NCI-H774 (cell line): ENCODE results near the gene SLC34A3.

Experiments
- DNase-seq: peaks from one replicate; lab custom pipeline; 2025; lab: John Stamatoyannopoulos, UW

The SLC34A3 gene

DNA sequence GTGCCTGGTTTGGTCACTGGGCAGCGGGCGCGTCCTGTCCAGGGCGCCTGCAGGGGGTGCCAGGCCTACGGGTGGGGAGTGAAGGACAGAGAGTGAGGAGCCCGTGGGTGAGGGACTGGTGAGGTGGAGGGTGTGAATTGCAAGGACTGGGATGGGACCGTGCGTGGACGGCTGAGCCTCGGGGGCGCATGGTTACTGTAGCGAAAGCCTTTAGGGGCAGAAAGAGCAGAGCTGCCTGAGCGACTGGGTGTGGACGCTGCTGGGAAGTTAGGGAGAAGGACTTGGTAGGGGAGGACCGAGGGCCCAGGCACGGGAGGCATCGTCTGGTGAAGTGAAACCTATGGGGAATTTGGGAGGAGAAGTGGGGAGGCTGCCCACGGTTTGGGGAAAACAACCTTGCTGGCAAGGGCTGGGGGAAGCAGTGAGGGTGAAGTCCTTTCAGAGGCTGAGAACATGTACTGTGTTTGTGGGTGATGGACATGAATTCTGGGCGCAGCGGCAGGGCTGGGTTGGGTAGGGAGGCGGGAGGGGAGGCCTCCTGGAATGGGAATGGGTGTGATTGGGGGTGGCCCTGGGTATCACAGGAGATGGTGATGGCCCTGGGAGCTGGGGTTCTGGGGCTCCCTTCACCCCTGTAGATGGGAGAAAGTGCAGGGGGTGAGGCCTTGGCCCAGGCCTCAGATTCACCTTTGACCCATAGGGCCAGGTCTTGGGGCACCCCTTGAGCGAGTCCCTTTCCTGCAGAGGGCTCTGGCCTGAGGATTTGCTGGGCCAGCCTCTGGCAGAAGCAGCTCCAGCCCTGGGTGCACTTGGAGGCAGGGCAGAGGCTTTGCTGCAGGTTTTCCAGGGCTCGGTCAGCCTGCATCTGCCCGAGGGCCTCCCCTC lies 45.1 kb downstream of the SLC34A3 start:
- DNase-seq = no peak

DNA sequence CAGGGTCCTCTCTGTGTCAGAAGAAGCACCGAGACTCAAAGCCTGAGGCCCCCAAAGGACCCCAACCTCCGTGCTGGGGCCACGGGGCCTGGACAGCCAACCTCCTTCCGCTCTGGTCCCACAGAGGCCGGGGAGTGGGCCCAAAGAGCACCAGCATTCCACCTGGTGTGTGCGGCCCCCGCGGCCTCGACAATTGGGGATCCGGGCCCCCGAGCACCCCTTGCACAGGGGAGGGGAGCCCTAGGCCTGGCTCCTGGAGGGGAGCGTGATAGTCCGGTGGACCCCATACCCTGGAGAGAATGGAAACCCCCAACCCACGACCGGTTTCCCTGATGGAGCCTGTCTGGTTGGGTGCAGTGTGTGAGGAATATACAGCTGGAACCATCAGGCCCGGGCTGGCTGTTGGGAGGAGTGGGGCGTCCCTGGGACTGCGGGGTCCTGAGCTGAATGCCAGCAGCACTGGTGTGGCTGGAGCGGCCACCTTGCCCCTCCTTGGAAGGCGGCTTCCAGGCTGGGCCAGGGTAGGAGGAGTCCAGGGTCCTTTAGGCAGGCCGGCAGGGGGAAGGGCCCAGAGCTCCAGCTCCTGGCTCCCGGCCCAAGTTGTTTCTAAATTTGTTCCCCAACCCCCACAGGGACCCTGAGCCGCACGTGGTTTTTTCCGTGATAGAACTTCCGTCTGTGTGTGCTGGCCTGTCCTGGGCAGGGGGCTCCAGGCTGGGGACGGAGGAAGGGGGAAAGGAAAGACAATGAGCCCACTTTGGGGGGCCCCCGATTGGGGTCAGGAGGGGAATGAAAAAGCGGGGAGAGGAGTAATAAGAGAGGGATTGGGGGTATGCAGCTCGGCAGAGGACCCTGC lies 46.0 kb downstream of the SLC34A3 start:
- DNase-seq = no peak

DNA sequence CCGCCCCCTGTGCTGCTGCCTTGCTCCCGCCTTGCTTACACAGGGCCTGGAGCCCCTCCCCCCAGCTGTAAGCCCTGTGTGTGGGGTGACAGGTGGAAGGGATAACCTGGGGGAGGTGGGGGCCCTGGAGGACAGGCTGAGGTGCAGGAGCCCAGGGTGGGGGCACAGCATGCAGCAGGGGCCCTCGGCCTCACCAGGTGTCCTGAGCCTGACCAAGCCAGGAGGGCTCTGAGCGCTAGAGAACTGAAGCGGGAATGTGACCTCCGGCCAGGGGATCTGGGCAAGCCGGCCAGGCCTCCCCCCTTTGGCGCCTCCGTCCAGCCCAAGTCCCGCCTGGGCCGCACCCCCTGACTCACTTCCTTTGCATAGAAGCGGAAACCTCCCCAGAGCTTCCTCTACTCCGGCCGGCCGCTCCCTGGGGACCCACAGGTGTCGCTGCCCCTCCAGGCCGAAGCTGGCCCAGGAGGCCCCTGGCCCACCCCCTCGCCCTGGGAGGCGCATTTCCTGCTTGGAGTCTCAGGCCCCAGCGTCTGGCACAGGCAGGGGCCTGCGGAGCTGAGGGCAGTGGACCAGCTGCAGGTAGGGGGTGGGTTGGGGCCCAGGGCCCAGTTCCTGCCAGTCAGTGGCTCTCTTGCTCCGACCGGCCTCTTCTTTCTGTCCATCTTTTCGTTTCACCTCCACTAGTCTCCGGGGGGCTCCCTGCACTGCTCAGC lies 46.8 kb downstream of the SLC34A3 start, which contains the start of gene TOR4A:
Gene TOR4A, plus strand, starts transcription at position 398 of the 713 bp plus-strand sequence. CDS start 964 bp downstream, outside the sequence.
- no peak for DNase-seq

DNA sequence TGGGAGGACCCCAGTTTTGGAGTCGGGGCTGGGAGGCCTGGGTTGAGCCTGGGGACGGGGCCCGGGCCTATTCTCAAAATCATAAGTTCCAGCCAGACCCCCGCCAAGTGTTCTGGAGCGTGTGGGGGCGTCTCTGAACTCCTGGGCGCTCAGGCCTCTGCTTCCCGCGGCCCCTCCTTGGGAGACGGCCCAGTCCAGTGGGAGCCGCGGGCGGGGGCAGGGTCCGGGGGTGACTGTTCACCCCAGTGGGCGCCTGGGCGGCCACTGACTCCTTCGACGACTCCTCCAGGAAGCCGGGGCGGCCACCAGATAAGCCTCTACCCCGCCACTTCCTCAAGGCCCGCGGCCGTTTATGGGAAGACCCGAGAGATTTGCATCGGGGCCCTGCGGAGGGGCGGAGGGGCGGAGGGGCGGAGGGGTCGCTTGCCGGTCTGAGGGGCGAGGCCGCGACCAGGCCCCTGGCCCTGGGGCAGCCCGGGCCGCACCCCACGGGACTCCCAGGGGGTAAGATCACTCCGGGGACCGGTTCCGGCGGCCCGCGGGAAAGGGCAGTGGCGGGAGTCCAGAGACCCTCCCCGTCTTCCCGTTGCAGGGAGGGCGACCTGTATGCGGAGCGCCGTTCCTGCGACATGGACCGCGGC lies 47.5 kb downstream of the SLC34A3 start:
- DNase-seq = no peak

DNA sequence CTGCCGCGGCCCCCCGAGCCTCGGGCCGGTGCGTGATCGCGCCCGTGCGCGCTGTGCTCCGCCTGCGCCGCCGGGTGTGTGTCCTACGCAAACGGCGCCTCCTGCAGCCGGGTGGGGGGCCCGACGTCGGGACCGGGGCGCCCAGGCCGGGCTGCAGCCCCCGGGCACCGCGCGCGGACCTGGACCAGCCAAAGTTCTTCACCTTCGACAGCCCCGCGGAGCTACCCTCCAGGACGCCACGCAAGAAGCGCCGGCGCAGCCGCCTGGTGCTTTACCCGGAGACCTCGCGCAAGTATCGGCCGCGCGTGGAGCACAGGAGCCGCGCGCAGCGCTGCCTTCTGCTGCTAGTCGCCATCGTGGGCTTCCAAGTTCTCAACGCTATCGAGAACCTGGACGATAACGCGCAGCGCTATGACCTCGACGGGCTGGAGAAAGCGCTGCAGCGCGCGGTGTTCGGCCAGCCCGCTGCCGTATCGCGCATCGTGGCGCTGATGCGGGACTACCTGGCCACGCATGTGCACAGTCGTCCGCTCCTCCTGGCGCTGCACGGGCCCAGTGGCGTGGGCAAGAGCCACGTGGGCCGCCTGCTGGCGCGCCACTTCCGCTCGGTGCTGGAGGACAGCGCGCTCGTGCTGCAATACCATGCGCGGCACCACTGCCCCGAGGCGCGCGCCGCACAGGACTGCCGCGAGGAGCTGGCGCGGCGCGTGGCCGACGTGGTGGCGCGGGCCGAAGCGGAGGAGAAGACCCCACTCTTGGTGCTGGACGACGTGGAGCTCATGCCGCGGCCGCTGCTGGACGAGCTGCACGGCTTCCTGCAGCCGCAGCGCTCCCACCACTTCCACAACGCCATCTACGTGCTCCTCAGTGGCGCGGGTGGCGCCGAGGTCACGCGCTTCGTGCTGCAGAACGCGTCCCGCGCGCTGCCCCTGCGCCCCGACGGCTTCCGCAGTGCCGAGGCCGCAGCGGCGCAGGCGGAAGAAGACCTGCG lies 48.3 kb downstream of the SLC34A3 start:
- no peak for DNase-seq

DNA sequence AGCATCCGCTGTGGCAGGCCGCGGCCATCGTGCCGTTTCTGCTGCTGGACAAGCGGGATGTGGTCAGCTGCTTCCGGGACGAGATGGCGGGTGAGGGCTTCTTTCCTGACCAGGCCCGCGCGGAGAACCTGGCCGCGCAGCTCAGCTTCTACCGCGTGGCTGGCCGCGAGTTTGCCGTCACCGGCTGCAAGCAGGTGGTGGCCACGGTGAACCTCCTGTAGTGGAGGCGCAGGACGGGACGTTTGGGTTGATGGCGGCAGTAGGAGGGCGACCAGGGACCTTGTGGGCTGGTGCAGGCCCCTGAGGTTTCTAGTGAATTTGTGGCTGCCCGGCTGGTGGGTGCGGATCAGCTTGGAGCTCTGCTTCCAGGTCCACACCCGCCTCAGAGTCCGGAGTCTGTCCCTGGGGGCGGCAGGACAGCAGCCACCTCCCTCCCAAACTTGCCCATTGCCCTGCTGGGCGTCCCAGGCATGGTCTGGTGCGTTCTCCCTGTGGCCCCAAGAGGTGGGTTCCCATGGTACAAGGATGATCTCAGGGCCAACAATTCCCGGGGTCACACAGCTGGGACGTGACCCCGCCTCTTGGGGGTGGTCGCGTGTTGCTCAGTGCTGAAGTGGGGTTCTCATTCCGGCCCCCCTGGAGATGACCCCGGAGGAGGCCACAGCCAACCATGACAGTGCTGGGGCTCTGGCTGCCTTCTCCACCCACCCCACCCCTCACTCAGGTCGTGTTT lies 49.2 kb downstream of the SLC34A3 start:
- no peak for DNase-seq

DNA sequence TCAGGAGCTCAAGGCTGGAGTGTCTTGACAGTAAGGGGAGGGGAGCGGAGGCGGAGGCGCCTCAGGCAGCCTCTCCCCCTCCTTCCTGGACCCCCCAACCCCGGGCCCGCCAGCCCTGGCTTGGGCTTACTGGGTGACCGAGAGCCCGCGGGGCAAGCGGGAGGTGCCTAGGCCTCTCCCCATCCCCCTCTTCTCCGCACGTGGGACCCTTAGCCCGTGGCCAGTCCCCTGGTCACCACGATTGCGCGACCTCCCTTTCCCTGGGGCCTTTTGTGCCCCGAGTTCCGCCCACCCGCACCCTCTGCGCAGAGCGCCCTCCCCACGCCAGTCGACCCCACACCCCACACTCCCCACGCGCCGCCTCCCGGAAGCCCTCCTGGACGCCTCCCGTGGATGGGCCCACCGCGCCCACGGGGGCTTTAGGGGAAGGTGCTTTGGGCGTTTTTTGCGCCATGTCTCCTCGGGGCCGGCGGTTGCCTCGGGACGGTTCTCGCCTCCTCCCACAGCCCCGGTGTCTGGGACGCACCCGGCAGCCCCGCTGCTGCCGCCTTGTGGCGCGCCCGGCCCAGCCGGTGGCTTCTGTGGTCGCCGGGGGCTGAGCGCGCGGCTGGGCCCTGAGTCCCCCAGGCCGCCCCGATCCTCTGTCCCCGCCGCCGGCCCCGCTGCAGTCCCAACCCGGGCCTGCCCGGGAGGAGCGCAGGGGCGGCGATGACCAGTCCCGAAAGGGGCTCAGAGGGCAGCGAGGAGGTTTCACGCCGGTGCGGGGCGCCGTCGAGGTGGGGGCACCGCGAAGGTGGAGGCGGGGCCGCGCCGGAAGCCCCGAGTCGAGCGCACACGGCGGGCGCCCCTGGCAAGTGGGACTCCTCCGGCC lies 50.0 kb downstream of the SLC34A3 start:
- no peak for DNase-seq

DNA sequence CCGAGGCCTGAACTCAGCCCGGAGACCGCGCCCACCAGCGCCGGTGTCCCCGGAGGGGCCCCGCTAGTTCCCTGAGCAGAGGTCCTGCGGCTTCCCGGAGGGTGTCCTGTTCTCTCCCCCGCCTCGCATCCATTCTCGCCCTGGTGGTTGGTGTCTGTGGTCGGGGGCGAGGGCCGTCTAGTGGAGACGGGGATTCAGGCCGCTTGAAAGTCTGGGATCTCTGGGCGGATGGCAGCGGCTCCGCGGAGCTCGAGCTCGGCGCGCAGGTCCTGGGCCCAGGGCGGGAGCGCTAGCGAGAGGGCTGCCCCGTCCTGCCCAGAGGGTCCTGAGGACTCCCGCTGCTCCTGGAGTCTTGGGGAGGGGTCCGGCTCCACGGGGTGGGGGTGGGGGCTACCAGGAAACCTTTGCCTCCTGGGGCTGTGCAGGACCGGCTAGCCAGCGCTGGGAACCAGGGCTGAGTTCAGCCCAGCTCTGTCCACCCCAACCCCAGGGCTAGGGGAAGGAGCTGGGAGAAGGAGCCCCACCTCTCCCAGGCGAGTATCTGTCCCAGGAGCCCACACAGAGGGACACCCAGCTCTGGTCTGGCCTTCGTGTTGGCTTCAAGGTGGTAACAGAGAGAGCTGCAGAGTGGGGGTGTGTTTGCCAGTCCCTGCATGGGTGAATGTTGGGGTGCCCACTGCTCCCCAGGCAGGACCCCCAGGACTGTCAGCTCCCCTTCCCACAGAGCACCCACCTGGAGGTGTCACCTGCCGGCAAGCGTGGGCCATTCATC lies 50.8 kb downstream of the SLC34A3 start:
- no peak for DNase-seq
